Caco-2 (cell line): Measurements from ENCODE around the gene ESPNL. TPM values are rescaled to one million over a fixed set of nuclear protein-coding genes. Genes with fewer than 3 reads are reported as not detected.

ENCODE experiments used
- BruUV-seq: library from RNA; stranded (reverse); fragments of 400-500 nt; replicated peaks from 2 replicates; lab custom pipeline; 2021; lab: Mats Ljungman, UMichigan
- CTCF ChIA-PET: fragments of 300-600 bp; sonication (Branson Sonifier 250); formaldehyde crosslinking; loops from one replicate; lab custom pipeline; 2022; ENCODE audit warnings: antibody characterized with exemption; lab: Charles Lee
- POLR2A ChIA-PET: fragments of 300-600 bp; sonication (Branson Sonifier 250); formaldehyde crosslinking; loops from one replicate; lab custom pipeline; 2022; ENCODE audit warnings: antibody characterized with exemption; lab: Charles Lee
- DNase-seq, 2 experiments: peaks; one replicate each; pipeline versions ENCODE4 v3.0.0 to v3.0.0-alpha.2; 2020 to 2022
- H3K27me3 ChIP-seq: replicated peaks from 2 replicates; pipeline ENCODE4 v1.6.0; 2011; ENCODE audit warnings: low read length; ENCODE audit not compliant: control insufficient read depth, insufficient read depth
- H3K36me3 ChIP-seq: 2 replicates; pipeline ENCODE4 v1.5.1; 2011; ENCODE audit warnings: low read length; ENCODE audit not compliant: control insufficient read depth, insufficient read depth
- H3K4me1 ChIP-seq: fragments of 250-450 bp; sonication (Bioruptor Pico); 2 replicates; pipeline ENCODE4 v1.5.1; 2020; ENCODE audit warnings: mild to moderate bottlenecking
- H3K4me3 ChIP-seq: 2 replicates; pipeline ENCODE4 v1.5.1; 2011; ENCODE audit warnings: low read depth, mild to moderate bottlenecking, control low read depth, low read length
- H3K9me3 ChIP-seq: fragments of 250-450 bp; sonication (Bioruptor Pico); 2 replicates; pipeline ENCODE4 v1.5.1; 2020; ENCODE audit warnings: mild to moderate bottlenecking, moderate library complexity
- H3K27ac Mint-ChIP-seq: one replicate; pipeline ENCODE4 v1.8.0; 2022; ENCODE audit warnings: mixed read lengths; ENCODE audit not compliant: unreplicated experiment
- H3K27me3 Mint-ChIP-seq: one replicate; pipeline ENCODE4 v1.8.0; 2022; ENCODE audit warnings: mixed read lengths; ENCODE audit not compliant: insufficient read depth, unreplicated experiment
- H3K36me3 Mint-ChIP-seq: one replicate; pipeline ENCODE4 v1.8.0; 2022; ENCODE audit warnings: mild to moderate bottlenecking, mixed read lengths; ENCODE audit not compliant: insufficient read depth, unreplicated experiment
- H3K4me1 Mint-ChIP-seq: one replicate; pipeline ENCODE4 v1.8.0; 2022; ENCODE audit warnings: low read depth, mixed read lengths; ENCODE audit not compliant: unreplicated experiment
- H3K4me3 Mint-ChIP-seq: one replicate; pipeline ENCODE4 v1.8.0; 2022; ENCODE audit warnings: mild to moderate bottlenecking, moderate library complexity, mixed read lengths; ENCODE audit not compliant: unreplicated experiment
- H3K9me3 Mint-ChIP-seq: one replicate; pipeline ENCODE4 v1.8.0; 2022; ENCODE audit warnings: mixed read lengths; ENCODE audit not compliant: unreplicated experiment
- CTCF ChIP-seq, 2 experiments: fragments of 200-600 bp in 1 of 2; IDR thresholded peaks; 1 replicate in 1 of 2; 2 replicates in 1 of 2; pipeline versions ENCODE4 v1.5.1 to v1.8.0; 2011 to 2022; ENCODE audit warnings: antibody characterized with exemption in 1 of 2, control low read depth in 1 of 2, inconsistent platforms in 1 of 2, low read depth in 1 of 2, low read length in 1 of 2, mild to moderate bottlenecking in 1 of 2, moderate library complexity in 1 of 2; ENCODE audit not compliant: insufficient read depth in 1 of 2, severe bottlenecking in 1 of 2, unreplicated experiment in 1 of 2
- intact Hi-C: fragments of 100-400 bp; cut with micrococcal nuclease; formaldehyde crosslinking; loops from one replicate; pipeline ENCODE4 v1.10.0; 2022; ENCODE audit not compliant: unreplicated experiment
- total RNA-seq: library from RNA; stranded (reverse); gene quantifications from 2 replicates; pipeline ENCODE4 v1.2.3, GENCODE V29; 2022

The ESPNL gene
- total RNA-seq, 1 experiment from 2014 or later = not detected

DNA sequence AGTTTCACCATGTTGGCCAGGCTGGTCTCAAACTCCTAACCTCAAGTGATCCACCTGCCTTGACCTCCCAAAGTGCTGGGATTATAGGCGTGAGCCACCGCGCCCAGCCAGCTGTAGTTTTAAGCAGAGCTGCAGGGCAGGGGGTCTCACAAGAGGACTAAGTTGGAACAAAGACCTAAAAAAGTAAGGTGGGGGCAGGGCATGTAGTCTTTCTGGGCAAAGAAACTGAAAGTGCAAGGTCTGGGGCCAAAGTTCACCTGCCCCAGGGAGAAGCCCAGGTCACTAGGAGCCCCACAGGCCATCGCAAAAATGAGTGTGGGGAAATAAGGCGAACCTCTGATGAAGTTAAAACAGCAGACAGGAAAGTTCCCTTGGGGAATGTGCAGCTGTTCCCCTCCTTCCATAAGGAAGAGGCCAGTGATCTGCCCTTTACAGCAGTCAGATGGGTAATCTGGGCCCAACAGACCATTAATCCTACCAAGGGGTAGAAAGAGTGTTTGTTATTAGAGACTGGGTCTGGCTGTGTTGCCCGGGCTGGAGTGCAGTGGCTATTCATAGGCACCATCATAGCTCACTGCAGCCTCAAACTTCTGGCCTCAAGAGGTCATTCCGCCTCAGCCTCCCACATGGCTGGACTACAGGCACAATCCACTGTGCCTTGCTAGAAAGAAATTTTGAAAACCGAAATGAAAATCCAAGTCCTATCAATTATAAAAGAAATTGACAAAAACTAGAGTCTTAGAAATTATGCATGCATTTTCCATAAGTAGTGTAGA lies 36.5 kb upstream of the ESPNL start:
- DNase-seq = peak in 1 of 2 experiments; percentile 16
- no peaks in the 10 kb centered on the region; the same call in 1 of the 2 replicates for H3K36me3 ChIP-seq
- Mint-ChIP-seq H3K4me1 (peaks cover 20% of the 10 kb centered on the region), H3K9me3 (peaks cover 9% of the 10 kb centered on the region), H3K4me3 (peak overlapping the region; percentile 24), H3K27ac (no peak overlapping the region), H3K36me3 (peaks cover 9% of the 10 kb centered on the region), H3K27me3 (no peaks in the 10 kb centered on the region)
- no peak for TF ChIP-seq CTCF (IDR thresholded peaks at IDR 0.05; ENCODE audit: insufficient read depth in 1 of 2, low read depth in 1 of 2, low read length in 1 of 2, severe bottlenecking in 1 of 2, unreplicated experiment in 1 of 2)
- ChIA-PET CTCF (no interaction called here), POLR2A (no interaction called here)
- H3K4me3 ChIP-seq = no peak overlapping the region
- no TSS peak for BruUV-seq
- no peaks in the 10 kb centered on the region for H3K9me3 ChIP-seq
- peaks cover 13% of the 10 kb centered on the region for H3K4me1 ChIP-seq
- intact Hi-C loops = no loop called here
- H3K27me3 ChIP-seq = no peaks in the 10 kb centered on the region

- POLR2A ChIA-PET = no interaction called here
- CTCF ChIA-PET = no interaction called here
- H3K4me1 ChIP-seq = peaks cover 11% of the 10 kb centered on the region
- intact Hi-C loops = no loop called here
- no TSS peak for BruUV-seq
- H3K4me3 Mint-ChIP-seq = no peak overlapping the region
- H3K36me3 ChIP-seq = no peaks in the 10 kb centered on the region; the same call in 1 of the 2 replicates
- no peak for DNase-seq
- H3K27ac Mint-ChIP-seq = no peak overlapping the region
- peaks cover 3% of the 10 kb centered on the region for H3K9me3 Mint-ChIP-seq
- no peaks in the 10 kb centered on the region for H3K27me3 Mint-ChIP-seq
- H3K4me1 Mint-ChIP-seq = peaks cover 16% of the 10 kb centered on the region
- H3K9me3 ChIP-seq = no peaks in the 10 kb centered on the region
- no peak for TF ChIP-seq CTCF (IDR thresholded peaks at IDR 0.05; ENCODE audit: insufficient read depth in 1 of 2, low read depth in 1 of 2, low read length in 1 of 2, severe bottlenecking in 1 of 2, unreplicated experiment in 1 of 2)
- no peaks in the 10 kb centered on the region for H3K27me3 ChIP-seq
- H3K4me3 ChIP-seq = no peak overlapping the region
- peaks cover 11% of the 10 kb centered on the region for H3K36me3 Mint-ChIP-seq
Measured at GRCh38 chr2:238064376-238064775, 35.8 kb upstream of the ESPNL start.

DNA sequence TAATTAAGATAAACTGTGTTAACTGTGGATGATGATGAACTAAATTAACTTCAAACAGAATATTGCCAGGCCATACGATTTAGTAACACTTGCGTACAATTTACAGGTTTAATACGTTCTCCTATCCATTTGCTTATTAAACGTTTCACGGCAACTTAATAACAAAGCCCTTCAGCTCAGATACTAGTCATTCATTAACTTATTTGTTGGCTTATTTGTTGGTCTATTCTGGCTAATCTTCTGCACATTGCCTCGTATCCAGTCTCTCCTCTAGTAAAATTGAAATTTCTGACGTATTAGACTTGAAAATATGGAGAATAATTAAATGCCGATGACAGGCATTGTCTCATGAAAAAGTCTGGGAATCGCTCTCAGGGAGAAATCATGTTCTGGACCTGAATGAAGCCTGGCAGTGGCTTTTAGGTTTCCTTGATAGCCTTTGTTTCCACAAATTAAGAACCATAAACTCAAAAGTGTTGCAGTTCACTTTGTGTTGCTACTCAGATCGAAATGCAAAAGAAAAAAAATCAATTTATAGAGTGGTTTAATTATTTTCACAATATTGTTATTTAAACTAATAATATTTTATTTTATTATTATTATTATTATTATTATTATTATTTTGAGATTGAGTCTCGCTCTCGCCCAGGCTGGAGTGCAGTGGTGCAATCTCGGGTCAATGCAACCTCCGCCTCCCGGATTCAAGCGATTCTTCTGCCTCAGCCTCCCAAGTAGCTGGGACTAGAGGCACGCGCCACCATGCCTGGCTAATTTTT lies 34.9 kb upstream of the ESPNL start:
- Histone ChIP-seq H3K4me1 (peaks cover 6% of the 10 kb centered on the region), H3K36me3 (no peaks in the 10 kb centered on the region; the same call in 1 of the 2 replicates), H3K27me3 (no peaks in the 10 kb centered on the region), H3K9me3 (no peaks in the 10 kb centered on the region), H3K4me3 (no peak overlapping the region)
- no peak overlapping the region for H3K4me3 Mint-ChIP-seq
- no TSS peak for BruUV-seq
- peaks cover 18% of the 10 kb centered on the region for H3K36me3 Mint-ChIP-seq
- DNase-seq = no peak
- ChIA-PET CTCF (no interaction called here), POLR2A (no interaction called here)
- H3K4me1 Mint-ChIP-seq = peaks cover 9% of the 10 kb centered on the region
- intact Hi-C loops = no loop called here
- H3K27ac Mint-ChIP-seq = no peak overlapping the region
- H3K9me3 Mint-ChIP-seq = no peaks in the 10 kb centered on the region
- no peaks in the 10 kb centered on the region for H3K27me3 Mint-ChIP-seq
- no peak for TF ChIP-seq CTCF (IDR thresholded peaks at IDR 0.05; ENCODE audit: insufficient read depth in 1 of 2, low read depth in 1 of 2, low read length in 1 of 2, severe bottlenecking in 1 of 2, unreplicated experiment in 1 of 2)
